ENCODE measurements around the gene MRPL20.

- TF ChIP-seq NRF1 (IDR thresholded peaks at IDR 0.05; ENCODE audit: low read depth, low read length) (no peak), TEAD4 (IDR thresholded peaks at IDR 0.05; ENCODE audit: borderline replicate concordance, insufficient read depth) (no peak), SMC3 (IDR thresholded peaks at IDR 0.05; ENCODE audit: low read depth, low read length) (no peak), SIN3A (IDR thresholded peaks at IDR 0.05; ENCODE audit: borderline replicate concordance, low read depth, low read length) (no peak), CTCF (IDR thresholded peaks at IDR 0.05) (no peak), MAX (IDR thresholded peaks at IDR 0.05; ENCODE audit: low read depth) (no peak), POLR2AphosphoS5 (IDR thresholded peaks at IDR 0.05; ENCODE audit: low read depth, low read length) (no peak), EP300 (IDR thresholded peaks at IDR 0.05; ENCODE audit: borderline replicate concordance in 1 of 2, low read depth in 1 of 2, low read length in 1 of 2) (no peak), RXRA (IDR thresholded peaks at IDR 0.05; ENCODE audit: borderline replicate concordance, low read depth) (no peak)
These were observed 45.8 kb upstream of the MRPL20 start for GRCh38 chr1:1452882-1453281.

Measured in SK-N-SH (cell line).